ENCODE measurements around the gene IFNW1. TPM values are rescaled to one million over a fixed set of nuclear protein-coding genes. Genes with fewer than 3 reads are reported as not detected.
"Not testable (repeated sequence)": the region's sequence is repeated elsewhere in the genome, so short reads cannot be mapped to it uniquely, and the experiment has no call there.

Gene IFNW1
- total RNA-seq, 6 donors from 2014 or later: not detected

GRCh38 chr9:21153336-21154017 lies 11.8 kb upstream of the IFNW1 start:
- no peak overlapping the region for H3K27ac ChIP-seq
- DNase-seq (no peak), ATAC-seq (ENCODE audit: low FRiP score in 2 of 2) (peak in 1 of 2 donors; percentile 31)
- no peak overlapping the region for H3K4me3 ChIP-seq
- no peaks in the 10 kb centered on the region for H3K36me3 ChIP-seq
- no peaks in the 10 kb centered on the region for H3K27me3 ChIP-seq
- TF ChIP-seq POLR2AphosphoS5 (IDR thresholded peaks at IDR 0.05) (no peak), POLR2A (IDR thresholded peaks at IDR 0.05) (no peak), CTCF (IDR thresholded peaks at IDR 0.05) (no peak), EP300 (IDR thresholded peaks at IDR 0.05) (no peak)
- 32 to 42% methylated on average over 3 of the region's 3 CpGs for WGBS, 2 donors
- H3K9me3 ChIP-seq: peaks cover 0 to under 1% (median 0%) of the 10 kb centered on the region in 4 donors
- H3K4me1 ChIP-seq: peaks cover 0 to 4% (median 0%) of the 10 kb centered on the region in 4 donors

- TF ChIP-seq POLR2AphosphoS5 (IDR thresholded peaks at IDR 0.05): no peak
- no peak for TF ChIP-seq POLR2A (IDR thresholded peaks at IDR 0.05)
- TF ChIP-seq CTCF (IDR thresholded peaks at IDR 0.05): no peak
- no peak for TF ChIP-seq EP300 (IDR thresholded peaks at IDR 0.05)
- Histone ChIP-seq H3K9me3 (peaks cover 0 to 8% (median 0%) of the 10 kb centered on the region in 4 donors), H3K27ac (no peak overlapping the region), H3K27me3 (no peaks in the 10 kb centered on the region), H3K36me3 (no peaks in the 10 kb centered on the region), H3K4me3 (no peak overlapping the region), H3K4me1 (no peaks in the 10 kb centered on the region)
- no peak for ATAC-seq (ENCODE audit: low FRiP score in 2 of 2)
- DNase-seq: no peak
- 46 to 78% methylated on average over 1 of the region's 1 CpG for WGBS, 2 donors
Measured at GRCh38 chr9:21144603-21145002, 3.0 kb upstream of the IFNW1 start.

GRCh38 chr9:21137020-21137419 lies 4.6 kb downstream of the IFNW1 start:
- Histone ChIP-seq H3K4me3 (no peak overlapping the region), H3K27me3 (no peaks in the 10 kb centered on the region), H3K36me3 (no peaks in the 10 kb centered on the region), H3K9me3 (no peaks in the 10 kb centered on the region), H3K27ac (no peak overlapping the region), H3K4me1 (no peaks in the 10 kb centered on the region)
- no peak for ATAC-seq (ENCODE audit: low FRiP score in 2 of 2)
- TF ChIP-seq POLR2A (IDR thresholded peaks at IDR 0.05) (no peak), EP300 (IDR thresholded peaks at IDR 0.05) (no peak), POLR2AphosphoS5 (IDR thresholded peaks at IDR 0.05) (no peak), CTCF (IDR thresholded peaks at IDR 0.05) (no peak)
- 41 to 98% methylated on average over 1 of the region's 1 CpG for WGBS, 2 donors
- no peak for DNase-seq

- H3K27me3 ChIP-seq: no peaks in the 10 kb centered on the region
- H3K27ac ChIP-seq: no peak overlapping the region
- no peak for DNase-seq
- no peak overlapping the region for H3K4me3 ChIP-seq
- no peaks in the 10 kb centered on the region for H3K36me3 ChIP-seq
- TF ChIP-seq EP300 (IDR thresholded peaks at IDR 0.05) (no peak), POLR2AphosphoS5 (IDR thresholded peaks at IDR 0.05) (no peak), CTCF (IDR thresholded peaks at IDR 0.05) (no peak), POLR2A (IDR thresholded peaks at IDR 0.05) (no peak)
- no peak for ATAC-seq (ENCODE audit: low FRiP score in 2 of 2)
- H3K9me3 ChIP-seq: no peaks in the 10 kb centered on the region
- no peaks in the 10 kb centered on the region for H3K4me1 ChIP-seq
- WGBS, 2 donors: 87 to 89% methylated on average over 3 of the region's 3 CpGs
Measured at GRCh38 chr9:21135736-21136135, 5.9 kb downstream of the IFNW1 start.

- DNase-seq; H3K27me3 ChIP-seq; ATAC-seq (ENCODE audit: low FRiP score in 2 of 2); H3K27ac ChIP-seq; H3K4me1 ChIP-seq; H3K9me3 ChIP-seq; H3K4me3 ChIP-seq; H3K36me3 ChIP-seq: not testable (repeated sequence)
Measured at GRCh38 chr9:21128186-21128585, 13.4 kb downstream of the IFNW1 start.

Data from upper lobe of left lung (tissue), 6 donors.